Measurements from ENCODE around the gene MGAT2.
"Not testable (repeated sequence)": the region's sequence is repeated elsewhere in the genome, so short reads cannot be mapped to it uniquely, and the experiment has no call there.

Gene MGAT2

DNA sequence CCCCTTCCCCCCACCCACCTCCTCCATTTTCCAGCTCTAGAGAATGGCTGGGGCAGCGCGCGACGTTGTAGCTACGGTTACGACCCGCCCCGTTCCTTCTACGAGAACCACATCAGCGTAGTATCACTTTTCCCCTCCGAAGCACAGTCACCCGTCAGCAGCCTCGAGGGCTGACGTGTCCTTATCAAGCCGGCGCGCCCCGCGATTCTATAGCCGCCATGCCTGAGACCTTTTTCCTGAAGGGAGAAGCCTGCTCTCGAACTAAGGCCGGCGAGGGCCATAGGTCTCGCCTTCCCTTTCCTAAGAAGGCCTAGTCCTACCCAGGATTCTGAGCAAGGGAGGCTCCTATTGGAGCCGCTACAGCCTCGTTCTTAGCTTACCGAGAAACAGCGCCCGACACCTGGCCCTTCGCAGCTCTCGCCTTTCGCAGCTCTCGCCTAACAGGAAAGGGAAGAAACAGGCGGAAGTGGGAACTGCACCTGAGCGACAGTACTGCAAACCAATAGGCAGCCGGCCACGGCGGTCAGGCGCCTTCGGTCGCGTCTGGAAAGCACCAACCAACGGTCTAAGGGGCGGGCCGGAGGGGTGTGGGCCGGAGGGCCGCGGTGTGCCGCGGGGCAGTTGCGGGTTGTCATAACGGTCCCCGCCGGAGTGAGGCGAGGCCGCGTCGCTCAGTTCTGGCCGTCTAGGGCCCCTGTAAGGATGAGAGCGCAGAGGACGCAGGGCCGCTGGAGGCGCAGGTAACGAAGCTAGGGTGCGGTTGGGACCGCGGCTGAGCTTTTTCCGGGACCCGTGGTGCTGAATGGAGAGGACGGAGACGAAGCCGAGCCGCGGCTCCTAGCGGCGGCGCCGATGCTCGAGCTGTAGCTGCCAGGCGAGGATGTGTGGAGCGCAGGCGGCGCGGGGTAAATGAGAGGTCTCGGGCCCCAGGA is at the start of gene MGAT2, which contains the start of gene RPL36AL:
TSS of gene MGAT2 (plus strand) at position 618 of the 932 bp plus-strand sequence. CDS start 470 bp downstream, outside the sequence.
TSS of gene RPL36AL (minus strand) at position 445 of the 932 bp plus-strand sequence. CDS start 1,522 bp downstream, outside the sequence.
- in situ Hi-C loops (cut with MboI; ENCODE audit: low pct_unique_long_range_greater_than_20kb, low sequenced_read_pairs), result no loop called here

DNA sequence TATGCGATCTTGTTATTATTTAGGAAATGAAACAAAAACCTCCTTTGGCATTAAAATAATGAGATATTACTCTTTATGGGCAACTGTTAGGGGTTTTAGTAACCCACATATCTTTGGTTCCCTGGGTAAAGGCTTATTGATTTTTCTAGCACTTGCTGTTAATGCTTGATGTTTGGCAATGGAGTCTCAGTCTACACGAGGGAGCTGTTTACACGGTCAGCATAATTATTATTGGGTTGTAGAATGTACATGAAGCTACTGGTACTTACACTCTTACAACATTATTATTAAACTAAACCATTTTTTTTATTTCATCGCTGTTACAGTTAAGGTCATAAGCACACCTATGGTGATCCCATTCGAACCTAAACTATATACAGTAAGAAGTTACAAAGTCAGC is 46.6 kb upstream of the MGAT2 start:
- no peak for DNase-seq
- in situ Hi-C loops (cut with MboI; ENCODE audit: low pct_unique_long_range_greater_than_20kb, low sequenced_read_pairs), result no loop called here

More for the DNA sequence above, at the start of gene MGAT2, which contains the start of gene RPL36AL:
- DNase-seq, result peak; percentile 98

DNA sequence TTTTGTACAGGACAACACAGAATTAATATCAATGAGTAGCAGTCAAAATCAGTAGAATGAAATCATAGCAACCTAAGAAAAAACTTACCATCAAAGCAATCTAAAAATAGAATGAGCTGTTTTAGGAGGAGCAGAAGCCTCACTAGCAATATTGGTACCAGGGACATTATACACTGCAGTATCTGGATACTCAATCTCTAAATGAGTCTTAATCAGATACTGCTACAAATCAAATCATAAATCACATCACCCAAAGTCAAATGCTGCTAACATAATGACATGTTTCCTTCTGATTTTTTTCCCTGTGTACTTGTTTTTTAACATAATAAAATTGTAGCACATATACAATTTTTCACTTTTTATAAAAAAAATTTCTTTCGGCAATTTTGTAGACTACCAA is 42.5 kb upstream of the MGAT2 start:
- in situ Hi-C loops (cut with MboI; ENCODE audit: low pct_unique_long_range_greater_than_20kb, low sequenced_read_pairs), result no loop called here
- DNase-seq, result no peak

DNA sequence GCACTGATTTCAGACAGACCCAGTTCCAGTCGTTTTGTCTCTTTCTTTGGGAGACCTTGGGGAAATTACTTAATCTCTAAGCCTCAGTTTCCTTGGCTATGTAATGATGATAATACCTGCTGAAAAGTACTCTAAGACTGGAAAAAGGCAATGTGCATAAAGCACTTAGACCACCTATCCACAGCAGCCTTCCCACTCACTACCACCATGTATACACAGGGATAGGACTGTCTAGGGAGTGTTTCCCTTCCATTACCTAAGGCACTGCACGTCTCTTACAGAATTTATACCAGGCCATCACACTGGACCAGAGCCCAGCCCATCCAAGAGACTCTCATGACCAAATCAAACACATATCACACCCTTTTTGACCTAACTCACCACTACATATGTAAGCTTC is 40.8 kb upstream of the MGAT2 start:
- in situ Hi-C loops (cut with MboI; ENCODE audit: low pct_unique_long_range_greater_than_20kb, low sequenced_read_pairs), result no loop called here

DNA sequence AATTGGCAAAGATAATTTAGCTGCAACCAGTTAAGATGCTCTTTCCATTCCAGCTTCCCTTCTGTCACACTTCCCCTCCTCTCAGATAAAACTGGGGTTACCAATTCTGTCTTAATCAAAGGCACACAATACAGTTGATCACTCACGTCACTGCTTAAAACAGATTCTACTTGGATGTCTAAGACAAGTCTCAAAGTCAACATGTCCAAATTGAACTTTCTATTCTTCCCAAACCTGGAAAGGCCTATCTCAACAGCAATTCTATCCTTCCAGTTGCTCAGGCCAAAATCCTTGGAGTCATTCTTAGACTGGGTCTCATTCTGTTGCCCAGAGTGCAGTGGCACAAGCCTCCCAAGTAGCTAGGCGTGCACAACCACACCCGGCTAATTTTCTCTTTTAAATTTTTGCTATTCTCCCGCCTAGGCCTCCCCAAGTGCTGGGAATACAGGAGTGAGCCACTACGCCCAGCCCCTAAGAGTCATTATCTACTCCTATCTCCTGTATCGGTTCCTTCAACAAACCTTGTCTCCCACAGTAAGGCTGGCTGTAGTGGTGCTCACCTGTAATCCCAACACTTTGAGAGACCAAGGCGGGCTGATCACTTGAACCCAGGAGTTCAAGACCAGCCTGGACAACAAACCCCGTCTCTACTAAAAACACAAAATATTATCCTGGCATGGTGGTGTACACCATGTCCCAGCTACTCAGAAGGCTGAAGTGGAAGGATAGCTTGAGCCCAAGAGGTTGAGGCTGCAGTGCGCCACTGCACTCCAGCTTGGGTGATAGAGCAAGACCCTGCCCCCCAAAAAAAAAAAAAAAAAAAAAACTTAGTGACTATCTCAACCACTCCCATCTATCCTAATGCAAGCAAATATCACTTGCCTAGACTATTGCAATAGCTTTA is 39.1 kb upstream of the MGAT2 start:
- peak; percentile 48 for DNase-seq
- in situ Hi-C loops (cut with MboI; ENCODE audit: low pct_unique_long_range_greater_than_20kb, low sequenced_read_pairs), result no loop called here

More for the DNA sequence above, 40.8 kb upstream of the MGAT2 start:
- DNase-seq, result no peak

DNA sequence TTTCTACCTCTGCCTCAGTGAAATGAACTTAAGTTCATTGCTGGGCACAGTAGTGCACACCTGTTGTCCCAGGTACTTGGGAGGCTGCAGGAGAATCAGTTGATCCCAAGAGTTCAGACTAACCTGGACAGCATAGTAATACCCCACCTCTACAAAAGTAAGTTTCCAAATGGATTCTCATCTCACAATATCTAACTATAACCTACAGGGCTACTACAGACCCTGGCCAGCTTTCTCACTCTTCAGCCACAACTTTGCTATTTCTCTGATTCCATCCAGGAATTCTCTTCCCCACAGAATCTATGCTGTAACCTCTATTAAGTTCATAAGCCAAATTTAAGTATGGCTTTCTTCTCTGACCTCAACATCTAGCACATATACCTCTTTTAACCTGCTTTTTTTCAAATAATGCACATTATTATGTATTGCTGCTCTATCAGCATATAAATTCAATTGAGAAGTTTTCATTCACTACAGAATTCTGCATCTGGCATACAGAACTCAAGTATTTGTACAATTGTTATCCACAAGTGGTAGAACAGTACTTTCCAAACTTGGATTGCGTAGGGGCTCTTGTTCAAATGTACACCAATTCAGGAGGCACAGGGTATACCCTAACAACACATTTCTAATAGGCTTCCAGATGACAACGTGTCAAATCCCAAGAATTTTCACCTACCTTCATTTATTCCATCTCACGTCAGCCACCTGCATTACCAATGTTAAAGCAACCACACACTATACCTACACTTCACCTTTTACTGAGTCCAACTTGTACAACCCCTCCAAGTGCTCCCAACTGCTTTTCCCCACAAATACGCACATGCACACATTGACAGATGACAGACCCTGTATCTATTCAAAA is 38.3 kb upstream of the MGAT2 start:
- DNase-seq, result no peak
- in situ Hi-C loops (cut with MboI; ENCODE audit: low pct_unique_long_range_greater_than_20kb, low sequenced_read_pairs), result no loop called here

DNA sequence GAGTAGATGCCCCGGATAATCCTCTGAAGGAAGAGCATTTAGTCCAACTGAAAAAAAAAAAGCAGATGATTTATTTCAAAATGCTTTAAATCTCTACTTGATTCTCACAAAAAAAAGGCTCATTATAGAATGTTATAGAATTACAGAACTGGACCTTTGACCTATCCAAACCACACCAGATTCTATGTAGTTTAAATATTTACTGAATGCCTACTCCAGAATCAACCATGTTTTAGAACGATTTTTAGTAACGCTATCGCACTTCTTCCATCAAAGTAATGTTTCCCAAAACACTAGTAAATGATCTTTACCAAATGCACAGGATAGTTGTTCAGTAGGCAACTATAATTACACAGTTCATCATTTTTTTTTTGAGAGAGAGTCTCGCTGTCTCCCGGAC is 37.0 kb upstream of the MGAT2 start:
- DNase-seq, result no peak
- in situ Hi-C loops (cut with MboI; ENCODE audit: low pct_unique_long_range_greater_than_20kb, low sequenced_read_pairs), result no loop called here

DNA sequence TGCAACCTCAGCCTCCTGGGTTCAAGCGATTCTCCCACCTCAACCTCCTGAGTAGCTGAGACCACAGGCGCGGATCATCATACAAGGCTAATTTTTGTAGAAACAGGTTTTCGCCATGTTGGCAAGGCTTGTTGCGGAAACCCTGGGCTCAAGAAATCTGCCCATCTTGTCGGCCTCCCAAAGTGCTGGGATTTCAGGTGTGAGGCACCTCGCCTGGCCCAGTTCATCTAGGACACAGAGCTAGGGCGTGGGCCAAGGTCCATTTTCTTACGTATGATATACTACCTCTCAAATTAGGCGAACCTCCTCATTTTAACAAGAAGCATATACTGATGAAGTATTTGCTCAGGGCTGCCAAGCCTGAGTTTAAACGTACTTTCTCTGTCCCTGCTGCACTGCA is 36.5 kb upstream of the MGAT2 start:
- in situ Hi-C loops (cut with MboI; ENCODE audit: low pct_unique_long_range_greater_than_20kb, low sequenced_read_pairs), result no loop called here
- no peak for DNase-seq

DNA sequence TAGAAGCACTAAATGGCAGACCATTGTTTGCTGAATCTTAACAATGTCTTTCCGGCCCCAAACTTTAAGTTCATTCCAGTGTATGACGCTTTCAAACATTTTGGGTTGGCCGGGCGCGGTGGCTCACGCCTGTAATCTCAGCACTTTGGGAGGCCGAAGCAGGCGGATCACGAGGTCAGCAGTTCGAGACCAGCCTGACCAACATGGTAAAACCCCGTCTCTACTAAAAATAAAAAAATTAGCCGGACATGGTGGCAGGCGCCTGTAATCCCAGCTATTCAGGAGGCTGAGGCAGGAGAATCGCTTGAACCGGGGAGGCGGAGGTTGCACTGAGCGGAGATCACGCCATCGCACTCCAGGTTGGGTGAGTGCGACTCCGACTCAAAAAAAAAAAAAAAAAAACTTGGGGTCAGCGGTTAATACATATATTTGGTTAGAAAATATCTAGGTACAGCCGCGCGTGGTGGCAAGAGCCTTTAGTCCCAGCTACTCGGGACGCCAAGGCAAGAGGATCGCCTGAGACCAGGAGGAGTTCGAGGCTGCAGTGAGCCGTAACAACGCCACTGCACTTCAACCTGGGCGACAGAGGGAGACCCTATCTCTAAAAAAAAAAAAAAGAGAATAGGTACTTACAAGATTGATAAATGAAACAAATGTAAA is 35.5 kb upstream of the MGAT2 start:
- in situ Hi-C loops (cut with MboI; ENCODE audit: low pct_unique_long_range_greater_than_20kb, low sequenced_read_pairs), result not testable (repeated sequence)
- DNase-seq, result peak; percentile 27

DNA sequence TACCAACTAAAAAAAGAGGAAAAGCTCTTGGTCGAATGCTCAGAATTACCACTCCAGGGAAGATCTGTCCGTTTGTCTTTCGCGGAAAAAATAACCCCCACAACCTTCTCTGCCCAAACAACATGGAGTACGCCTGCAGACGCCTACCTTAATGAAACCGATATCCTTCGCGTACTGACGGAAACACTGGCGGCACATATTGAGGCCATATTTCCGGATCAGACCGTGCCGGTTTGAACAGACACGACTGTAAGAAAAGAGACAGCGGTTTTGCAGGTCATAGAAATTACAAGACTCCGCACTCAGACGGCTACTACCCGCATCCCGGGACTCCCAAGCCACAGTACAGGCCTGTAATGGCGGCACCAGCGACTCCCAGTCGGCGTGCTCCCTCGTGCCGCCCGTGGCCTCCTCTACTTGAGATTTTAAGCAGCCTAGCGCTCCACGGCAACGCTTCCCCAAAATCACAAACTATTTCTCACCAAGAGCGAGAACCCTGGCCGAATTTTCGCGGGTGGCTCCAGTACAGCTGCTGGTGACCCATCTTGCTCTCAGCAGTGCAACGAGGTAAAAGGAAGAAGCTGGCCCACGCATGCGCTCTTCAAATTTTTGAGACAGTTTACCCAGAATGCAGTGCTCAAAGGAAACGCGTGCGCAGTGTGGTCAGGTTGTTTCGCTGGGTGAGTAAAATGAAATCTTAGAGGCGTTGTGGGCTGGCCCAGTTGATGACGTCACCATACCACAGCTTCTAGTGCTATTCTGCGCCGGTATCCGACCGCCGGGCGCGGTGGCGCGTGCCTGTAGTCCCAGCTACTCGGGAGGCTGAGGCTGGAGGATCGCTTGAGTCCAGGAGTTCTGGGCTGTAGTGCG is 34.6 kb upstream of the MGAT2 start, which contains the start of gene RPS29:
TSS of gene RPS29 (minus strand) at position 578 of the 870 bp plus-strand sequence. CDS start at position 544, 34 bp downstream.
- in situ Hi-C loops (cut with MboI; ENCODE audit: low pct_unique_long_range_greater_than_20kb, low sequenced_read_pairs), result no loop called here
- DNase-seq, result peak; percentile 100

DNA sequence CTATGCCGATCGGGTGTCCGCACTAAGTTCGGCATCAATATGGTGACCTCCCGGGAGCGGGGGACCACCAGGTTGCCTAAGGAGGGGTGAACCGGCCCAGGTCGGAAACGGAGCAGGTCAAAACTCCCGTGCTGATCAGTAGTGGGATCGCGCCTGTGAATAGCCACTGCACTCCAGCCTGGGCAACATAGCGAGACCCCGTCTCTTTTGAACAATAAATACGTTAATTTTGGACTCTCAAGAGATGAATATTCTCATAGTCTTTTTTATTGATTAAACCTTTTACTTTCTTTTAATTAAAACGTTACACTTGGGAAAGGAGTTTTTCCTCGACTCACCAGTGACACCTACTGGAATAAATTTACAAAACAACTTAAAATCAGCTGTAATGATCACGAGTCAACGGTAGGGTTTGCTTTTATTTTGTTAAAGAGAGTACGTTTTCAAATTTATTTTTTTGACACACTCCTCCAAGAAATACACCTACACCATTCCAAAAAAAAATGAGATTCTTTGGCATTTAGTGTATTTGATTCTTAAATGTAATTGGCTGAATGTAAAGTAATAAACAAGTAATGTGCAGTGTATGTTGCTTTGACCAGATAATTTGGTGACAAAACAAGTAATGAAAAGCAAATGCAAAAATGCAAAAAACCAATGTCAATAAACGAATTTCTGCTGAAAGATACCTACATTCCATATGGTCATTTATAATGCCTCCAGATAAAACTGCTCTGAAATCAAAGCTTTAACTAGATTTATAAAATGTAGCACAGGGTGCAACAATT is 33.7 kb upstream of the MGAT2 start:
- in situ Hi-C loops (cut with MboI; ENCODE audit: low pct_unique_long_range_greater_than_20kb, low sequenced_read_pairs), result no loop called here
- DNase-seq, result peak; percentile 94

DNA sequence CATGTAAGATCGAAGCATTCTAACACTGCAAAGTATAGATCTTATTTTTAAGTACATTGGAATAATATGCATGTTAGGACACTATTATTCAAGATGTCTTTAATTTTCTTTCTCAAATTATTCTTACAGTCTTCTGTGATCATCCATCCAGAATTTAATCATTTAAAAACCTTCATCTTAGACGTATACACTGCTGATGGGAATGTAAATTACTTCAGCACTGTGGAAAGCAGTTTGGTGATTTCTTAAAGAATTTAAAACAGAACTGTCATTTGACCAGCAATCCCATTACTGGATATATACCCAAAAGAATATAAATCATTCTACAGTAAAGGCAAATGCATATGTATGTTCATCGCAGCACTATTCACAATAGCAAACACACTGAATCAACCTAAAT is 31.2 kb upstream of the MGAT2 start:
- in situ Hi-C loops (cut with MboI; ENCODE audit: low pct_unique_long_range_greater_than_20kb, low sequenced_read_pairs), result no loop called here
- no peak for DNase-seq

DNA sequence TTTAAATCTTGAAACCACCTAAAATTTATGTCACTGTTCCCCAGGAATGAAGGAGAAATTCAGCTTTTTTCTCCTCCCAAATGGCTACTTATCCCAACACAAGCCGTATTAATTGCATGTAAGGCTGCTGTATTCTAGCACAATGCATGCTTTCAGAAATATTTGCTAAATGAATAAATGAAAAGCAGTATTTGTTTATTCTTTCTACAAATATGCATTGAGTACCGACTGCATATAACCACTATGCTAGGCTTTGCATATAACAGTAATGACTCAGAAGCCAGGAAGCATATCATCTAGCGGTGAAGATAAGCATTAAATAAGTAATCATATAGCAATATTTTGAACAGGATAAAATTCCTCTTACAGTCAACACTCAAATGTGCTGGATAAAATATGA is 27.6 kb upstream of the MGAT2 start:
- no peak for DNase-seq
- in situ Hi-C loops (cut with MboI; ENCODE audit: low pct_unique_long_range_greater_than_20kb, low sequenced_read_pairs), result no loop called here

DNA sequence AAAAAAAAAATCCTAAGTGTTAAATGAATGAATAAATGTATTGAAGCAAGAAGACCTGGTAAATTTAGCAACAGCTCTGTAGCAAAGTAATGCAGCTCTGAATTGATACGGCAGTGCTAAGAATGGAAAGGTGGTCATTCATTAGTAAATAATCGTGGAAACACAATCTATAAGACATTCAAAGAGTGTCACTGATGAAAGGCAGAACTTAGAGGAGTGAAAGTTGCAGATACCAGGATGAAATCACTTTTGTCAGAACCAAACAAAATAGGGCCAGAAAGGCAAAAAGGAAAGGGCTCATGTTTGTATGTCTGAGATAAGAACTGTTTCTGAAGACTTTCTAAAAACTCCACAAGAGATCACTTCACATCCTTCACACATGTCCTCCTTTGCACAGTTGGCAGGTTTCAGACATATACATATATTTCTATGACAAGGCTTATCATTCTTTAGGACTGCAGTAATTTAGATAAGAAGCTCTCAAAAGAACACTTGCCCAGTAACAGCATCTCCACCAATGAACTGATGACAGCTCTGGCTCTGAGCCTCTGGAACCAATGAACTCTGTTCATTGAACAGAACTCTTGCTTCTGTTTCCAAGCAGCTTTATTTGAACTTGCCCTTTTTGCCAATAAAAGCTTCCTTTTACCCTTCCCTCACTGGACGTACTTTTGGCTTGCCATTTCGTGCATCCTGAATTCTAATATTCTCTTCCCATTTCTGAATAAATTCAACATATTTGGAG is 26.1 kb upstream of the MGAT2 start:
- peak; percentile 51 for DNase-seq
- in situ Hi-C loops (cut with MboI; ENCODE audit: low pct_unique_long_range_greater_than_20kb, low sequenced_read_pairs), result no loop called here

DNA sequence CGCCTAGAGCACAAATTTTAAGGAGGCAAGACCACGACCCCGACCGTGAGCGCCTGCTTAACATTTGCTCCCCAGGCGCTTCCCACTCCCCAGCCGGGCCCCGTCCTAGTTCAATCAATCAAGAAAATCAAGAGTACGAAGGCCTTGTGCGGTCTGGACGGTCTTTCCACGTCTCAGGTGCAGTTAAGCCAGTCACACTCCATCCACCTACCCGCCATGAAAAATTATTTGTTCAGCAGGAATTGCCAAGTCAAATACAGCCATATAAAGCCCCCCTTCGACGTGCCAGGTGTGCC is 22.5 kb upstream of the MGAT2 start:
- in situ Hi-C loops (cut with MboI; ENCODE audit: low pct_unique_long_range_greater_than_20kb, low sequenced_read_pairs), result no loop called here

More for the DNA sequence above, 22.5 kb upstream of the MGAT2 start:
- no peak for DNase-seq
